NCI-H2081 (cell line): Measurements from ENCODE around the gene TRIM6.
"Not testable (repeated sequence)": the region's sequence is repeated elsewhere in the genome, so short reads cannot be mapped to it uniquely, and the experiment has no call there.

ENCODE experiments used
- DNase-seq, 2 experiments: peaks; one replicate each; lab custom pipeline; 2025; lab: John Stamatoyannopoulos, UW

The TRIM6 gene

GRCh38 chr11:5604896-5605295 lies 8.5 kb downstream of the TRIM6 start:
- DNase-seq = no peak

GRCh38 chr11:5605849-5606248 lies 9.4 kb downstream of the TRIM6 start:
- no peak for DNase-seq

GRCh38 chr11:5608808-5609207 lies 12.4 kb downstream of the TRIM6 start:
- DNase-seq = no peak

GRCh38 chr11:5610446-5610845 lies 14.0 kb downstream of the TRIM6 start:
- DNase-seq = no peak

- no peak for DNase-seq
Measured at GRCh38 chr11:5611627-5612026, 15.2 kb downstream of the TRIM6 start.

- DNase-seq = no peak
Measured at GRCh38 chr11:5618807-5619206, 22.4 kb downstream of the TRIM6 start.

GRCh38 chr11:5620651-5621521 lies 24.4 kb downstream of the TRIM6 start:
- DNase-seq = no peak

GRCh38 chr11:5621580-5621979 lies 25.1 kb downstream of the TRIM6 start:
- no peak for DNase-seq

- DNase-seq = no peak
Measured at GRCh38 chr11:5622802-5623201, 26.4 kb downstream of the TRIM6 start.

GRCh38 chr11:5624489-5625279 lies 28.2 kb downstream of the TRIM6 start, which contains the start of gene TRIM34:
Gene TRIM34, plus strand, starts transcription at chr11:5625001. Its CDS starts 7,331 bp downstream, at chr11:5632332.
- DNase-seq = no peak

GRCh38 chr11:5625281-5625680 lies 28.8 kb downstream of the TRIM6 start:
- no peak for DNase-seq

GRCh38 chr11:5626196-5626595 lies 29.8 kb downstream of the TRIM6 start:
- DNase-seq = no peak

GRCh38 chr11:5631417-5631816 lies 35.0 kb downstream of the TRIM6 start:
- no peak for DNase-seq

GRCh38 chr11:5631969-5632635 lies 35.7 kb downstream of the TRIM6 start:
- no peak for DNase-seq

GRCh38 chr11:5639953-5640352 lies 43.5 kb downstream of the TRIM6 start:
- DNase-seq = no peak

GRCh38 chr11:5643585-5643984 lies 47.1 kb downstream of the TRIM6 start:
- DNase-seq = no peak

- DNase-seq = no peak
Measured at GRCh38 chr11:5646139-5646538, 49.7 kb downstream of the TRIM6 start.

GRCh38 chr11:5655474-5655873 lies 59.0 kb downstream of the TRIM6 start:
- DNase-seq = no peak

GRCh38 chr11:5656956-5657355 lies 60.5 kb downstream of the TRIM6 start:
- not testable (repeated sequence) for DNase-seq

- no peak for DNase-seq
Measured at GRCh38 chr11:5658318-5658717, 61.9 kb downstream of the TRIM6 start.
